Breast epithelium (tissue), 3 donors: Measurements from ENCODE around the gene CTAG1A.

Experiments used
- POLR2A ChIP-seq: fragments of 450-650 bp; IDR thresholded peaks from one replicate; pipeline ENCODE4 v1.6.1; 2016; ENCODE audit warnings: antibody characterized with exemption, mild to moderate bottlenecking, moderate library complexity
- TF ChIP-seq, protein P1 (sequence below), 3 donors: fragments of 450-650 bp; IDR thresholded peaks; one replicate each; pipeline ENCODE4 v1.5.1; 2016 to 2017; ENCODE audit warnings: antibody characterized with exemption in 3 of 3, mild to moderate bottlenecking in 3 of 3, moderate library complexity in 3 of 3

- TF ChIP-seq, protein P1, sequence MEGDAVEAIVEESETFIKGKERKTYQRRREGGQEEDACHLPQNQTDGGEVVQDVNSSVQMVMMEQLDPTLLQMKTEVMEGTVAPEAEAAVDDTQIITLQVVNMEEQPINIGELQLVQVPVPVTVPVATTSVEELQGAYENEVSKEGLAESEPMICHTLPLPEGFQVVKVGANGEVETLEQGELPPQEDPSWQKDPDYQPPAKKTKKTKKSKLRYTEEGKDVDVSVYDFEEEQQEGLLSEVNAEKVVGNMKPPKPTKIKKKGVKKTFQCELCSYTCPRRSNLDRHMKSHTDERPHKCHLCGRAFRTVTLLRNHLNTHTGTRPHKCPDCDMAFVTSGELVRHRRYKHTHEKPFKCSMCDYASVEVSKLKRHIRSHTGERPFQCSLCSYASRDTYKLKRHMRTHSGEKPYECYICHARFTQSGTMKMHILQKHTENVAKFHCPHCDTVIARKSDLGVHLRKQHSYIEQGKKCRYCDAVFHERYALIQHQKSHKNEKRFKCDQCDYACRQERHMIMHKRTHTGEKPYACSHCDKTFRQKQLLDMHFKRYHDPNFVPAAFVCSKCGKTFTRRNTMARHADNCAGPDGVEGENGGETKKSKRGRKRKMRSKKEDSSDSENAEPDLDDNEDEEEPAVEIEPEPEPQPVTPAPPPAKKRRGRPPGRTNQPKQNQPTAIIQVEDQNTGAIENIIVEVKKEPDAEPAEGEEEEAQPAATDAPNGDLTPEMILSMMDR (IDR thresholded peaks at IDR 0.05), result no peak
- TF ChIP-seq POLR2A, result no peak
These were observed 20.6 kb downstream of the CTAG1A start for GRCh38 chrX:154605566-154605965.
